GM23338 (cell line): ENCODE data around the gene RAB3B. TPM values are rescaled to one million over a fixed set of nuclear protein-coding genes. Genes with fewer than 3 reads are reported as not detected.
A peak's percentile ranks its signal among the peaks of the same experiment; 100 is the strongest.
"Not testable (repeated sequence)": the region's sequence is repeated elsewhere in the genome, so short reads cannot be mapped to it uniquely, and the experiment has no call there.

Experiments
- ATAC-seq: fragments of 200-7000 bp; cut with Tn5 transposase; 3 replicates; pipeline ENCODE4 v1.9.1; 2020
- DNase-seq: peaks from one replicate; pipeline ENCODE4 v3.0.0-alpha.2; 2015; ENCODE audit warnings: low spot score
- H2AFZ ChIP-seq: fragments of 200-600 bp; sonication (generic); 2 replicates; pipeline ENCODE4 v1.8.0; 2016; ENCODE audit warnings: antibody characterized with exemption, mild to moderate bottlenecking, moderate library complexity
- H3F3A ChIP-seq: fragments of 200-600 bp; sonication (generic); replicated peaks from 2 replicates; pipeline ENCODE4 v1.8.0; 2017; ENCODE audit warnings: antibody characterized with exemption, mixed run types, low read depth
- H3K27ac ChIP-seq: fragments of 200-600 bp; sonication (generic); 2 replicates; pipeline ENCODE4 v1.6.1; 2016; ENCODE audit warnings: low read depth
- H3K27me3 ChIP-seq: fragments of 200-600 bp; sonication (generic); 2 replicates; pipeline ENCODE4 v1.8.0; 2016; ENCODE audit warnings: mild to moderate bottlenecking, mixed run types, moderate library complexity; ENCODE audit not compliant: insufficient read depth
- H3K36me3 ChIP-seq: fragments of 200-600 bp; sonication (generic); 2 replicates; pipeline ENCODE4 v1.8.0; 2016; ENCODE audit warnings: mild to moderate bottlenecking; ENCODE audit not compliant: insufficient read depth
- H3K4me1 ChIP-seq: fragments of 200-600 bp; sonication (generic); 2 replicates; pipeline ENCODE4 v1.8.0; 2016; ENCODE audit warnings: mild to moderate bottlenecking, moderate library complexity; ENCODE audit not compliant: insufficient read depth
- H3K4me2 ChIP-seq: fragments of 200-600 bp; sonication (generic); 2 replicates; pipeline ENCODE4 v1.7.1; 2017; ENCODE audit warnings: mixed run types
- H3K4me3 ChIP-seq: fragments of 200-600 bp; sonication (generic); 2 replicates; pipeline ENCODE4 v1.6.1; 2016; ENCODE audit warnings: mixed run types
- H3K79me2 ChIP-seq: fragments of 200-600 bp; sonication (generic); replicated peaks from 2 replicates; pipeline ENCODE4 v1.8.0; 2017; ENCODE audit warnings: mild to moderate bottlenecking; ENCODE audit not compliant: insufficient read depth
- H3K9me2 ChIP-seq: fragments of 200-600 bp; sonication (generic); 2 replicates; pipeline ENCODE4 v1.8.0; 2017; ENCODE audit not compliant: insufficient read depth
- H4K20me1 ChIP-seq: fragments of 200-600 bp; sonication (generic); replicated peaks from 2 replicates; pipeline ENCODE4 v1.8.0; 2017; ENCODE audit warnings: mild to moderate bottlenecking; ENCODE audit not compliant: insufficient read depth
- H3K27ac Mint-ChIP-seq: 2 replicates; pipeline ENCODE4 v1.8.0; 2020; ENCODE audit warnings: inconsistent platforms, mild to moderate bottlenecking, moderate library complexity, mixed read lengths
- H3K27me3 Mint-ChIP-seq: 3 replicates; pipeline ENCODE4 v1.8.0; 2022; ENCODE audit warnings: low read depth, mild to moderate bottlenecking, moderate library complexity, mixed read lengths, inconsistent platforms; ENCODE audit not compliant: insufficient read depth, poor library complexity
- H3K36me3 Mint-ChIP-seq: 3 replicates; pipeline ENCODE4 v1.8.0; 2021; ENCODE audit warnings: low read depth, mild to moderate bottlenecking, inconsistent platforms, moderate library complexity, mixed read lengths
- H3K4me1 Mint-ChIP-seq: 3 replicates; pipeline ENCODE4 v1.8.0; 2020; ENCODE audit warnings: mild to moderate bottlenecking, inconsistent platforms, mixed read lengths
- H3K4me3 Mint-ChIP-seq: 3 replicates; pipeline ENCODE4 v1.8.0; 2021; ENCODE audit warnings: moderate library complexity, mild to moderate bottlenecking, inconsistent platforms, mixed read lengths
- H3K9me3 Mint-ChIP-seq: 3 replicates; pipeline ENCODE4 v1.8.0; 2020; ENCODE audit warnings: moderate library complexity, mild to moderate bottlenecking, inconsistent platforms, mixed read lengths
- CREB1 ChIP-seq: fragments of 250-450 bp; sonication (Bioruptor Pico); IDR thresholded peaks from 2 replicates; pipeline ENCODE4 v1.5.0; 2020; ENCODE audit warnings: low read depth, mild to moderate bottlenecking, moderate library complexity
- CTCF ChIP-seq, 2 experiments: fragments of 200-600 bp in 1 of 2; sonication (generic) in 1 of 2; conservative IDR thresholded peaks; 2 replicates each; pipeline versions ENCODE4 v1.5.1 to v1.6.1; 2016 to 2017; ENCODE audit warnings: antibody characterized with exemption in 2 of 2, low read depth in 2 of 2, mild to moderate bottlenecking in 2 of 2, moderate library complexity in 1 of 2
- EZH2phosphoT487 ChIP-seq: fragments of 200-600 bp; sonication (generic); IDR thresholded peaks from one replicate; pipeline ENCODE4 v1.8.1; 2018; ENCODE audit warnings: antibody characterized with exemption; ENCODE audit not compliant: unreplicated experiment
- JUNB ChIP-seq: IDR thresholded peaks from one replicate; pipeline ENCODE4 v1.6.1; 2016; ENCODE audit warnings: antibody characterized with exemption; ENCODE audit not compliant: unreplicated experiment
- NANOG ChIP-seq: IDR thresholded peaks from 2 replicates; pipeline ENCODE4 v1.6.1; 2016; ENCODE audit warnings: antibody characterized with exemption, borderline replicate concordance
- REST ChIP-seq: IDR thresholded peaks from one replicate; pipeline ENCODE4 v1.6.1; 2018; ENCODE audit warnings: antibody characterized with exemption; ENCODE audit not compliant: unreplicated experiment
- ZNF114 ChIP-seq: fragments of 250-450 bp; sonication (Bioruptor Pico); IDR thresholded peaks from 2 replicates; pipeline ENCODE4 v1.5.0; 2020; ENCODE audit warnings: mild to moderate bottlenecking, moderate library complexity
- polyA plus RNA-seq: library from polyadenylated mRNA; unstranded; fragments of >200 nt; fragmentation: Nextera tagmentation; extraction: Ambion mirVana; gene quantifications from 2 replicates; pipeline ENCODE4 v1.2.1, GENCODE V29; 2016
- total RNA-seq: library from RNA; depleted of rRNA; stranded (reverse); fragments of >200 nt; shearing (Covaris generic); gene quantifications from 2 replicates; pipeline ENCODE4 v1.2.3, GENCODE V29; 2014

The RAB3B gene
- total and polyA plus RNA-seq, 2 experiments from 2014 or later, result 18.3 to 37.9 TPM

GRCh38 chr1:52032124-52032784, 41.8 kb upstream of the RAB3B start:
- H3K4me3 ChIP-seq, result peak overlapping the region; percentile 78
- Mint-ChIP-seq H3K27ac (no peak overlapping the region; the same call in 1 of the 2 replicates), H3K27me3 (peaks cover 3% of the 10 kb centered on the region), H3K4me3 (peak overlapping the region; percentile 91), H3K36me3 (peaks cover 29% of the 10 kb centered on the region), H3K9me3 (no peaks in the 10 kb centered on the region), H3K4me1 (peaks cover 18% of the 10 kb centered on the region)
- peak overlapping the region; percentile 50; the same call in 1 of the 2 replicates for H2AFZ ChIP-seq
- peaks cover 3% of the 10 kb centered on the region; the same call in 1 of the 2 replicates for H3K36me3 ChIP-seq
- ATAC-seq (no peak), DNase-seq (no peak)
- no peaks in the 10 kb centered on the region for H3K27me3 ChIP-seq
- H3K27ac ChIP-seq, result peak overlapping the region; percentile 57; the same call in 1 of the 2 replicates
- no peak for TF ChIP-seq EZH2phosphoT487
- no peak for TF ChIP-seq CTCF (conservative IDR thresholded peaks at IDR 0.05; ENCODE audit: low read depth in 2 of 2)
- TF ChIP-seq JUNB, result no peak
- no peak for TF ChIP-seq REST
- TF ChIP-seq ZNF114, result no peak
- no peak for TF ChIP-seq NANOG
- TF ChIP-seq CREB1 (CRISPR knock-in tag), result no peak
- H3K9me2 ChIP-seq, result no peaks in the 10 kb centered on the region
- H4K20me1 ChIP-seq, result peaks cover 14% of the 10 kb centered on the region
- peaks cover 6% of the 10 kb centered on the region for H3F3A ChIP-seq
- H3K4me2 ChIP-seq, result peak overlapping the region; percentile 93
- H3K79me2 ChIP-seq, result peaks cover 30% of the 10 kb centered on the region
- H3K4me1 ChIP-seq, result peaks cover 15% of the 10 kb centered on the region

GRCh38 chr1:52028839-52029238, 38.3 kb upstream of the RAB3B start:
- Mint-ChIP-seq H3K4me1 (peaks cover 15% of the 10 kb centered on the region), H3K36me3 (peaks cover 44% of the 10 kb centered on the region)
- H3K4me3 ChIP-seq, H3K9me3 Mint-ChIP-seq, H3K9me2 ChIP-seq, H3K4me3 Mint-ChIP-seq, H3K4me2 ChIP-seq, H3K27me3 Mint-ChIP-seq, H2AFZ ChIP-seq, H3F3A ChIP-seq, DNase-seq, H3K27ac Mint-ChIP-seq, H3K27me3 ChIP-seq, H3K27ac ChIP-seq, ATAC-seq: not testable (repeated sequence)
- Histone ChIP-seq H4K20me1 (peaks cover 14% of the 10 kb centered on the region), H3K36me3 (peaks cover 15% of the 10 kb centered on the region), H3K4me1 (peaks cover 15% of the 10 kb centered on the region), H3K79me2 (peaks cover 30% of the 10 kb centered on the region)
